HT-29 (cell line): ENCODE data around the gene CCND1. TPM values are rescaled to one million over a fixed set of nuclear protein-coding genes. Genes with fewer than 3 reads are reported as not detected.
A peak's percentile ranks its signal among the peaks of the same experiment; 100 is the strongest.
"Not testable (repeated sequence)": the region's sequence is repeated elsewhere in the genome, so short reads cannot be mapped to it uniquely, and the experiment has no call there.

Source experiments
- DNase-seq: peaks from one replicate; pipeline ENCODE4 v3.0.0-alpha.2; 2015; ENCODE audit warnings: low spot score
- total RNA-seq: library from RNA; depleted of rRNA; stranded (reverse); fragments of >200 nt; shearing (Covaris generic); gene quantifications from 2 replicates; pipeline ENCODE4 v1.2.3, GENCODE V29; 2014

Gene CCND1
- total RNA-seq, 1 experiment from 2014 or later = 151 TPM

DNA sequence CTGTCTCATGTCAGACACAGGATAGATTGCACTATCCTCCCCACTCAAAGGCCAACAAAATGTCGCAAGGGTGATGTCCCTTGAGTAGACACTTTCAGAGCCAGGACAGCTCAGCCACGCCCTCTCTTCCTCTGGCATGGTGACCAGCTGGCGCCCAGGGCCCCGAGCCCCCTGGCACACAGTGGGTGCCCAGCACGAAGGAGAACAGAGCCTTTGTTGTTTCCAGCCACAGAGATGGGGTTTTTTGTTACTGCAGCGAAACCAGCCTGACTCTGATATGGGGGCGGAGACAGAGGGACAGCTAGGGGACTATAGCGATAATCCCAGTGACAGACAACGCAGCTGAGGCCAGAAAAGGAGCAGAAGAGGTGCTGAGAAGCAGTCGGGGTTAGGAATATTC lies 23.3 kb upstream of the CCND1 start:
- DNase-seq = no peak

DNA sequence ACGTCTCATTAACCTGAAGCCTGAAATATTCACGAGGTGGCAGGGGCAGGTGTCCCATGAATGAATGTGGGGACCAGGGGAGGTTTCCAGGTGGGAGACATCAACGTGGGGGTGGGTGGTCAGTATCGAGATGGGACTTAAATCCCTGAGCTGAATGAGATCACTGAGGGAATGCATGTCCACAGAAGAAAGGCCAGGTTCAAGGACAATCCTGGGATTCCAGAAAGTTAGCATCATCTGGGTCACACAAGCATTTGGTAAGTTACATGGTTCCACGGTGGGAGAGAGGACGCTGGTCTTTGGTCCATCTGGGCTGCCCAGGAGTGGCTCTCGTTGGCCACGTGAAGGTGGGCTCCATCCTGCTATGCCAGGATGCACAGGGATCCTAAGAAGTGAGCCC lies 22.7 kb upstream of the CCND1 start:
- no peak for DNase-seq

GRCh38 chr11:69620683-69621290 lies 20.2 kb upstream of the CCND1 start:
- no peak for DNase-seq

- DNase-seq = not testable (repeated sequence)
These were observed 18.8 kb upstream of the CCND1 start for GRCh38 chr11:69622097-69622681.

- no peak for DNase-seq
These were observed 16.7 kb upstream of the CCND1 start for GRCh38 chr11:69624293-69624692.

DNA sequence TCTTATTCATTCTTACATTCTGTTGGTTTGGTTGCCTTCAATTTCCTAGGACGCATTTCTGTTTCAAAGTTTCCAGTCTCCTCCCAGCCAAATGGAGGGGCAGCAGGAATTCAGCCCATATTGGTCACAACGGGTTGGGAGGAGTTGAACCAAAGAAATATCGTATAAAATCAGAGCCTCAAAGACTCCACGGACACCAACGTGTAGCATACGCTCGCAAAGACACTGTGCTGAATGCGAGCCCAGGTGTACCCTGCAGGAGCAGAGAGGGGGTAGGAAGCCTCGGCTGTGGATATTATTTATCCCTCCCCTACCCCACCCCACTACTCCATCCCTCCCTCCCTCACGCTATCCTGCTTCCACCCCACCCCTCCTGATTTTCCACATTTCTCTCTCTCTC lies 15.5 kb upstream of the CCND1 start:
- DNase-seq = no peak

DNA sequence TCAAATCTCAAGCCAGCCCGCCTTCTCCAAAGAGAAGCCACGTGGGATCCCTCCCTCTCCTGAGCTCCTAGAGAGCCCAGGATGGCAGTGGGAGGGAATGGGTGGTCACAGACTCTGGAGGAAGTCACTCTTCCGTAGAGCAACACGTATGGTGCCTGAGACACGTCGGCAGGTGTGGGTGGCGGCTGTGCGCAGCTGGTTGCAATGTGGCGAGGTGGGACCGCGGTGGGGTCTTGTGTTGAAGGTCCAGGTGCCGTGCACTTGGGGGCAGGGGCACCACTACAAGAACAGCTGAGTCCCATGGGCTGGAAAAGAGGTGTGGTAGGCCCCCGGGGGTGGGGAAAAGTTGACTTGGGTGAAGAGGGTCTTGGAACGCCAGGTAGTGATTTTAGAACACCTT lies 13.4 kb upstream of the CCND1 start:
- DNase-seq = no peak

- peak; percentile 42 for DNase-seq
These were observed 10.9 kb upstream of the CCND1 start for GRCh38 chr11:69630017-69630416.

GRCh38 chr11:69630424-69630823 lies 10.5 kb upstream of the CCND1 start:
- no peak for DNase-seq

DNA sequence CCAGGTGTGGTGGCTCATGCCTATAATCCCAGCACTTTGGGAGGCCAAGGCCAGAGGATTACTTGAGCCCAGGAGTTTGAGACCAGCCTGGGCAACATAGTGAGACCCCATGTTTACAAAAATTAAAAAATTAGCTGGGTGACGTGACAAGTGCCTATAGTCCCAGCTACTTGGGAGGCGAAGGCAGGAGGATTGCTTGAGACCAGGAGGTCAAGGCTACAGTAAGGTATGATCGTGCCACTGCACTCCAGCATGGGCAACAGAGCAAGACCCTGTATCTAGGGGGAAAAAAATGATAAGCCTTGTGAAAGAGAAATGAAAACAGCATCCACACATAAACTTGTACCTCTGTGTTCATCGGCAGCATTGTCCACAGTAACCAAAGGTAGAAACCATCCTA lies 8.1 kb upstream of the CCND1 start:
- DNase-seq = no peak

GRCh38 chr11:69634069-69634468 lies 6.9 kb upstream of the CCND1 start:
- no peak for DNase-seq

GRCh38 chr11:69634590-69634989 lies 6.4 kb upstream of the CCND1 start:
- DNase-seq = no peak

DNA sequence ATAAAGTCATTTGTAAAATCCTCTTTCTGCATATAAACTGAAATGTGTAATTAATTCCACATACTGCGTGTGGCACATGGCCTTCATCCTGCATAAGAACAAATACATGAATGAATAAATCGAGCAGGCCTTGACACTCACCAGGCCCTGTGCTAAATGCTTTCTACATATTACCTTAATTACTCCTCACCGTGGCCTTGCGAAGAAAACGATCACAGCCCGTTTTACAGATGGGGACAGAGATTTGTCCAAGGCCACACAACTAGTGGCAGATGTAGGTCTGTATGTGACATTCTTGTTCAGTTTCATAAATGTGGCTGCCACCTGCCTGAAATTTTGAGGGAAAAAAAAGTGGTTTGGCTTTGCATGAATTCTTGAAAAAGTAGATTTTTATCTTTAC lies 5.8 kb upstream of the CCND1 start:
- DNase-seq = no peak

DNA sequence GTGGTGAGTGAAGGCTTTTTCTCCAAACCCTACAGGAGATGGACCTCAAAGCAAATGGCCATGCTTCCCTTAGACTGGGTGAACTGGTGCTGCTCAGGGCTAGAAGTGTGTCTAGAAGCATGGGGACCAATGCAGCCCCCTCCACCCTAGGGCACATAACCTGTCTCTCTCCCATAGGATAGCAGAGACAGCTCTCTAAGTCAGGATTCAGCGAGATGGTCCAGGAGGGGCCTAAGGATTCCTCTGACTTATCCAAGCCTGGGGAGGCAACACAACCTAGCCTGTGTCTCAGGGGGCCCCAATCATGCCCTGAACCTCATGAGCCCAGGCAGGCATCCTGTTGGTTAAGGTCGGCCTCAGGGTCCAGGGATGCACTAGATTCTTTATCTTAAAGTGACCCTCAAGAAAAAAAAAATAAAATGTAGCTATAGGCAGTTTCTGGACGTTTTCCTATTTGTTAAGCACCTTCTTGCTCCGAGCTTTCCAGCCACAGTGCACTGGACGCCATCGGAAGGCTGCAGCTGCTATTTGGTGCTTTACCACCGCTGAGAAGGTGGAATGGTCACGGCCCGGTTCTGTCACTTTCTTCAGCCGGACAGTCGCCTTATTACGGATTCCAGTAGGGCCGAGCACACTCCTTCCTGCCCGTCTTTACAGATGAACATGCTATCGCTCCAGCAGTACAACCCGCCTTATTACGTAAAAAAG lies 5.0 kb upstream of the CCND1 start:
- no peak for DNase-seq

- peak; percentile 90 for DNase-seq
These were observed 4.3 kb upstream of the CCND1 start for GRCh38 chr11:69636512-69637197.

DNA sequence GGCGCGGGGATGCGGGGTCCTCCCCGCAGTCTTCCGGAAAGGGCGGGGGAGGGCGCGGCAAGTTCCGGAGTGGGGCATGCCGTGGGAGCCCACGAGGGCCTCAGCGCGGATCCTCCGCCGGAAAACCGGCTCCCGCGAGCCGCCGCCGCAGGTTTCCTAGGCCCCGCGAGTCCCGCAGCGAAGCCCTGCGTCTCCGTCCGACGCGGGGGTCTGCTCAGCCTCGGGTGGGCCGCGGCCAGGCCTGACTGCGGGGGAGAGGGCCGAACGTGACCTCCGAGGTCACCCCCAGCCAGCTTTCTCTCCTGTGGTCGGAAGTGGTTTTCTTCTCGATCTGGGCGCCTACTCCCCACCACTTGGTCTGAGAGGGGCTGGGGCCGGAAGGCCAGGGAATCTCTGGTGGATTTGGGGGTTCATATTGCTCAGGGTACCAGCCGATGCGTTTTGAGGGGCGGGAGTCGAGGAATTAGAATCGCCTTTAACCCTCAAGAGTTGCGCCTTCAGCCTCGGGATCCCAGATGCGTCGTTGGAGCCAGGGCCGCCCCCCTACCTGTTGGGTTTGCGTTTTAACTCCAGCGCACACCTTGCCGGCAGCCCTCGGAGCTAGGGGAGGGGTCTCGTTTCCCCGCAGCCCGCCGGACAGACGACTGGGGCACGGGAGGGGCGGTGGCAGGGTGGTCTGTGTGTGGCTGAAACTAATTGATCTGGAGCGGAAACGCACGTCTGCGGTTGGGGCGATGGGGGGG lies 3.6 kb upstream of the CCND1 start:
- DNase-seq = peak; percentile 9

DNA sequence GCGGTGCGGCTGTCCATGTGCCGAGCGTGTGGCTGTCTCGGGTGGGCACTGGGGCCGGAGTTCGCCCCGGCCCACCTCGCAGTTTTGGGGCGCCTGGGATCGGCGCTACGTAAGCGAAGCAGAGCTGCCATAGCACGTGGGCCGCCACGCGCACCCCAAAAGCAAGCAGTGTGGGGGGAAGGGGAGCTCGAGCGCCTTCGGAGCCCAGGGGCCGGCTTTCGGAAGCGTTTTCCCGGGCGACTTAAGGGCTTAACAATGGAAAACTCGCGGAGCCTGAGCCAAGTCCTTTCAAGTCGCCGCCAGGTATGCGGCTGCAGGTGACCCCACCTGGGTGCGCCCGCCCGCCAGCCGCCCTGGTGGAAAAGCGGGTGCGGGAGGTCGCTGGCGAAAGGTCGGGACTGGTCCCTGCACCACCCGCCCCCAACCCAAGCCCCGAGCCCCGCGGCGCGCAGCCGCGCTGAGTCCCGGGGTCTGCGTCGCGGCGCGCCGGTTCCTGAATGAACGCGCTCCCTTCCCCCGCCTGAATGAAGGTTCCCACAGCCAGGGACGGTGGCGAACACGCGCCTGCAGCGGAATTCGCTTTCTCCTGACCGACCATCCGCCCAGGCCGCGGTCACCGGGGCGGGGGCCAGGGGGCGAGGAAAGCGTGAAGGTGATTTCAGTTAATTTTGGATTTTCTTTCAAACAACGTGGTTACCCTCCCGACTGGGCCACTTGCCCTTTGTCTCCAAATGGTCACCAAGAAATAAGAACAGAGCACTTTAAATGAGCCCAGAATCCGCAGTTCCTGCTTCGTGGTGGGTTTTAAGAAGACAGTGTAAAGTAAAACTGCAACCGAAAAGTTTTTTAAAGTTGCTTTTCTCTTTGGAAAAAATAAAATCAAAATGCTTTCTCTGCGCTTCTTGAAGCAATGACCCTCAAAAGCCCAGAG lies 2.8 kb upstream of the CCND1 start:
- DNase-seq = peak; percentile 89

GRCh38 chr11:69638941-69639681 lies 1.8 kb upstream of the CCND1 start:
- DNase-seq = peak; percentile 97

- no peak for DNase-seq
These were observed 1.1 kb upstream of the CCND1 start for GRCh38 chr11:69639831-69640230.
